HG03159 (cell line): ENCODE measurements around the gene BORCS5.
"Not testable (repeated sequence)": the region's sequence is repeated elsewhere in the genome, so short reads cannot be mapped to it uniquely, and the experiment has no call there.

Source experiments
- ATAC-seq: cut with Tn5 transposase; IDR thresholded peaks from one replicate; pipeline ENCODE4 v1.9.1; 2021; ENCODE audit warnings: mild to moderate bottlenecking, moderate library complexity; ENCODE audit not compliant: unreplicated experiment

BORCS5 gene

GRCh38 chr12:12482150-12482761 lies 125.4 kb downstream of the BORCS5 start:
- ATAC-seq = no peak

GRCh38 chr12:12482959-12483358 lies 126.1 kb downstream of the BORCS5 start:
- ATAC-seq = no peak

GRCh38 chr12:12483438-12483837 lies 126.6 kb downstream of the BORCS5 start:
- no peak for ATAC-seq

- ATAC-seq = peak; percentile 76
Measured at GRCh38 chr12:12486661-12487240, 129.9 kb downstream of the BORCS5 start.

GRCh38 chr12:12487490-12487889 lies 130.6 kb downstream of the BORCS5 start:
- ATAC-seq = no peak

GRCh38 chr12:12488296-12488695 lies 131.4 kb downstream of the BORCS5 start:
- ATAC-seq = no peak

DNA sequence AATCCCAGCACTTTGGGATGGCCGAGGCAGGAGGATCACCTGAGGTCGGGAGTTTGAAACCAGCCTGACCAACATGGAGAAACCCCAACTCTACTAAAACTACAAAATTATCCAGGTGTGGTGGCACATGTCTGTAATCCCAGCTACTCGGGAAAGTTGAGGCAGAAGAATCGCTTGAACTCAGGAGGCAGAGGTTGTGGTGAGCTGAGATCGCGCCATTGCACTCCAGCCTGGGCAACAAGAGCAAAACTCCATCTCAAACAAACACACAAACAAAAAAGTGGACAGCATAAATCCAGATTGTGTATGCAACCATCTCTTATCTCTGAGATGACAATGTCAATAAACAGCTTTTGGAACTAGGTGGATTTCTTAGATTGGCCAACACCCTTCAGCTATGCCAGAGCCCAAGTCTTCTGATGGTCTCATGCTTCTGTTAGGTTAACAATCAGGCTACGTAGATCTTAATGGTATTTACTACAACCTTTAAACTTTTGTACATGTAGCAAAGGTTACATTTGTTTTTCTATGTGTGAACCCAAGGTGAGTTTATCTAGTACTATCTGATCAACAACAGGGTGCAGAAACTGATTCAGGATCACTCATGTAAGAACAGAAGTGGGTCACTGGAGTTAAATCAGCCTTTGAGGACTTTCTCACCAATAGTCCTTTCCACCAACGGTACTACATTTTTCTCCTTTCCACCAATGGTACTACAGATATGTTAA lies 132.1 kb downstream of the BORCS5 start:
- ATAC-seq = no peak

DNA sequence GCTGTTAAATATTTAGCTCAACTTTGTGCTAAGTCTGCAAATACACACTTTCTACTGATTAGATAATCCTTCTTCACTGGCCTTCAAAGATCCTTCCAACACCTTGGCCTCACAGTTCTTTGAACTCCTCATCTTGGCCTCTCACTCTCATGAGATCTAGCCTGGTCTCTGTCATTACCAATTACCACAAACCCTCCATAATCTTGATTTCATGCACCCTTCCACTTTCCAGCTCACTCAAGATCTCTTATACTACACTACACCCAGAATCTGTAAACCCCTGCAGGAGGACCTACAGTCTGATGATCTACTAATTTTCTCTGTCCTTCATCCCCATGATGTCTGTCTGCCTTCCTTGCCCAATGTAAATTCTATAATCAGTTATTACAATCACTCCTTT lies 134.7 kb downstream of the BORCS5 start:
- ATAC-seq = no peak

GRCh38 chr12:12492547-12492946 lies 135.7 kb downstream of the BORCS5 start:
- no peak for ATAC-seq

- ATAC-seq = no peak
Measured at GRCh38 chr12:12495536-12495935, 138.7 kb downstream of the BORCS5 start.

DNA sequence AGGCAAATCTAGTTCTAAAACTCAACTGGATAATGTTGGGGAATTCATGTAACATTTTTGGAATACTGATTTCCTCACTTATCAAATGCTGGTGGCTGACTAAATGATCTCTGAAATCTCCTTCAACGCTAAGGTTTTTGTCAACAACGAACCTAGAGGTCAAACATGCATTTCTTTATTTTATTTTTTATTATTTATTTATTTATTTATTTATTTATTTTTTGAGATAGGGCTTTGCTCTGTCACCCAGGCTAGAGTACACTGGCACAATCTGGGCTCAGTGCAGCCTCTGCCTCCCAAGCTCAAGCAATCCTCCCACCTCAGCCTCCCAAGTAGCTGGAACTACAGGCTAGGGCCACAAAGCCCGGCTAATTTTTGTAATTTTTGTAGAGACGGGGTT lies 141.3 kb downstream of the BORCS5 start:
- no peak for ATAC-seq

DNA sequence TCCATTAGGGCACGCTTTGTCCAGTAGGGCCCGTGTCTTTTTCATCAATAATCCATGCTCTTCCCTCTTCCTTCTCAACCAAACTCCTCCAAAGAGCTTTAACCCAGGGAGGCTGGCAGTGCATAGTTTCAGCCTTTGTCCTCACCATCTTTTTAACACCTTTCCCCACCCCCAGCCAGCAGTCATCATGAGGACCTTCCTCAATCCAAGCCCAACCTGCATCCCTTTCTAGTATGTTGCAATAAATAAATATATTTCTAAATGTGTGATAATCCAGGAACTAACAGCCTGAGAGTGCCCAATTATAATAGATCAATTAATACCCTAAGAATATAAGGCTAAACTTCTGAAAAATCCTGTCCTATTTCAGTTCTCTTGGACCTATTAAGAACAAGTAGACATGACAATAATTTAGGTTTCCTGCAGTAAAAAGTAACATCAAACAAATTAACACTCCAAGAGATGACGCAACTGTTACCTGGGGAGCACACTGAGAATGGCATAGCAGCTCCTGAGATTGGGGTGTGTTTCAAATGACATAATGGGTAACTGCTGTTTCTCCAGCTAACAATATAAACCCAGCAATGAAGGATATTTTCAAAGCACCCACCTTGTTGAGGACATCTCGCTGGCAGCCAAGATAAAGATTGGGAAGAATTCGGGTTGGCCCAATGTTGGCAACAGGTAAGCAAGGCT lies 143.2 kb downstream of the BORCS5 start:
- ATAC-seq = no peak

- ATAC-seq = no peak
Measured at GRCh38 chr12:12501121-12501520, 144.2 kb downstream of the BORCS5 start.

- not testable (repeated sequence) for ATAC-seq
Measured at GRCh38 chr12:12502130-12502814, 145.4 kb downstream of the BORCS5 start.

DNA sequence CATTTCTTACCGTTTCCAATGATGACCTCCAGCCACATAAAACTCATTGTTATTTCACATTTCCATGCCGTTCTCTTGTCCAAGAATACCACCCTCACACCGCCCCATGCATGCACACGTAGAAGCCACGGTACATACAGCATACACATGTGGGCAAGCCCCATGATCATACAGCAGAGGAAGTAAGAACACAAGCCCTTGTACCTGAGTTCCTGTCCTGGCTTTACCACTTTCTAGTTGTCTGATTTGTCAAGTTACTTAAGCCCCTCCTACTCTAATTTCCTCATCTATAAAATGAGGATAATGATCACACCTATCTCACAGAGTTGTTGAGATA lies 145.9 kb downstream of the BORCS5 start:
- ATAC-seq = no peak

- ATAC-seq = no peak
Measured at GRCh38 chr12:12503384-12504078, 146.7 kb downstream of the BORCS5 start.

DNA sequence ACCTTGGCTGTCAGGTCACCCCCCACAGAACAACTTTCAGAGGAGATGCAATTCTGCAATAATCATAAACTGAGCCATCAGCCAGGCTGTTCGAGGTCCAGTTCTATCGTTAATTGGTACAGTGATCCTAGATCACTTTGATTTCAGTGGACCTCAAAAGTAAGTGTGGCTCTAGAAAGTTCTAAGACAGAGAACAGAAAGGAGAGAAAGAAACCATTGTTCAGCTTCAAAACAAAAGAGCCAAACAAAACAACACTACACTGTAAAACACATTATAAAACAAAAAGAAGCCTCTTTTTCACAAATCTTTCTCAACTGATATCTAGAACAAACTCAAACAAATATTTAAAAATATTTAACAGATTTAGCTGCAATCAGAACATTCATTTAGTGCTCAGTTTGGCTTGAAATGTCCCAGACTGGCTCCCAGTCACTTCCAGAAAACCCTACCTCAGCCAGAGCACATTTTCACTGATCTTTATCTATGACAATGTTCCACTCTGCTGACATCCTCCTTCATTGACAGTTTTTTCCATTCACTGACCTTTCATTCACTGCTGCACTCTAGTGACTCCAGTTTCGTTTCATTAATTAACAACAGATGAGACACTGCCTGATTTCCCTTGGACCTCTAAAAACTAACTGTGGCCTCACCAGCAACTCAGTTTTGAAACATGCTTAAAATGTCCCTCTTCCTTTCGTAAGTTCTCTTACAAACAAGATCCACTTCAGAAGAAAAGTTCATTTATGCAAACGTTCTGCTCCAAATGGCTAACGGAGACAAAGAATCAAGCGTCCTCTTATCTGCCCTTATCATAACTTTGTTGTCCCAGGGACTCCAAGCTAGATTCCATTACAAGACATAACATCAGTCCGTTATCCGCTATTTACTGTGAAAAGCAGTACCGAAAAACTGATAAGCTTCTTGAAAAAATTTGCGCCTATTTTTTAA lies 148.9 kb downstream of the BORCS5 start:
- peak; percentile 85 for ATAC-seq

DNA sequence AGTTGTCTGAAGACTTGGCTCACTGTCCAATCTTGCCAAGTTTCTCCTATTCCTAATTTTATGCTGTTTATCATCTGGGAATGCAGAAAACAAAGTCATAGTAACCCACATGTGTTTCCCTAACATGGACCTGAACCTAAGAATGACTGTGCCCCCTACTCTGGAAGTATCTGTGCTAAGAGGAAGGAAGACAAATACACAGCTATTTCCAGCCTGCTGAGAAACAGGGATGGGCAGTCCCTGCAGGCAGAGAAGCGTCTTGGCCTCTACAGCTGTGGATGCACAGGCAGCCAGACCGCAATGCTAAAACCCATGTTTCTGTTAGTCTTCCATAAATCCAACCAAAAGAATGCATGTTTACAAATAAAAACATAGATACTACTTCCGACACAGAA lies 149.6 kb downstream of the BORCS5 start:
- ATAC-seq = no peak

GRCh38 chr12:12507121-12507520 lies 150.2 kb downstream of the BORCS5 start:
- no peak for ATAC-seq

GRCh38 chr12:12508612-12509011 lies 151.7 kb downstream of the BORCS5 start:
- ATAC-seq = no peak
